GM12891 (cell line): Measurements from ENCODE around the gene OSBPL1A.

Experiments
- POLR2A ChIP-seq: IDR thresholded peaks from 2 replicates; pipeline ENCODE4 v1.6.1; 2011; ENCODE audit warnings: low read depth, low read length, control low read depth
- POLR2AphosphoS5 ChIP-seq: IDR thresholded peaks from 2 replicates; pipeline ENCODE4 v1.6.1; 2011; ENCODE audit warnings: low read depth, low read length, control low read depth
- POU2F2 ChIP-seq: IDR thresholded peaks from 2 replicates; pipeline ENCODE4 v1.6.1; 2011; ENCODE audit warnings: low read depth, mild to moderate bottlenecking, control low read depth, low read length, moderate library complexity
- SPI1 ChIP-seq: IDR thresholded peaks from 2 replicates; pipeline ENCODE4 v1.6.1; 2011; ENCODE audit warnings: low read depth, low read length, control low read depth
- TAF1 ChIP-seq: IDR thresholded peaks from 2 replicates; pipeline ENCODE4 v1.6.1; 2011; ENCODE audit warnings: low read depth, low read length, control low read depth

DNA sequence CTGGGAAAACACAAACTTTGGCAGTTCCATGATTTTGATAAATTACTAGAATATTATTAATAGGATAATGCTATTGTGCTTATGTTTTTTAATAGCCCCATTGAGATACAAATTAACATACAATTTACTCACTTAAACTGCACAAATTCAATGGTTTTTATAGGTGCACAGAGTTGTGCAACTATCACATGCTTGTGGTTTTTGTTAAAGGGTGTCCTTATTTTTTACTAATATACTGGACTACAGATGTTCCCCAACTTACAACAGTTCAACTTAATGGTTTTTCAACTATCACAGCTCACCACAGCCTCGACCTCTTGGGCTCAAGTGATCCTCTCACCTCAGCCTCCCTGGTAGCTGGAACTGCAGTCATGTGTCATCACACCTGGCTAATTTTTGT lies 76.6 kb downstream of the OSBPL1A start:
- TF ChIP-seq POLR2A, result no peak
- no peak for TF ChIP-seq POLR2AphosphoS5
- TF ChIP-seq TAF1, result no peak
- no peak for TF ChIP-seq POU2F2
- TF ChIP-seq SPI1, result no peak
